ENCODE results near the gene FERMT1. TPM values are rescaled to one million over a fixed set of nuclear protein-coding genes. Genes with fewer than 3 reads are reported as not detected.

FERMT1 gene
- total RNA-seq, 1 experiment from 2014 or later = 0.95 TPM

GRCh38 chr20:6122111-6122872, 538 bp downstream of the FERMT1 start:
- Histone ChIP-seq H3K27me3 (ENCODE audit: control insufficient read depth, insufficient read depth, low read length) (peaks cover 10% of the 10 kb centered on the region), H3K4me1 (ENCODE audit: control insufficient read depth, insufficient read depth, low read length) (no peaks in the 10 kb centered on the region), H3K9me3 (ENCODE audit: control insufficient read depth, insufficient read depth, low read depth, low read length) (no peaks in the 10 kb centered on the region), H3K4me3 (ENCODE audit: low read depth in 2 of 2, low read length in 2 of 2) (peak overlapping the region; percentile 47 to 63), H3K27ac (ENCODE audit: low read length) (no peak overlapping the region), H3K36me3 (ENCODE audit: control insufficient read depth, insufficient read depth, low read length) (no peaks in the 10 kb centered on the region)
- ChIA-PET CTCF (no interaction called here), POLR2A (no interaction called here)
- intact Hi-C loops (cut with micrococcal nuclease; ENCODE audit: unreplicated experiment) = no loop called here
- ATAC-seq (peak; percentile 75), DNase-seq (ENCODE audit: low read depth, low spot score) (no peak)
- in situ Hi-C loops (cut with HindIII; ENCODE audit: low pct_unique_long_range_greater_than_20kb, low sequenced_read_pairs) = no loop called here
- BruUV-seq (replicated peaks) = no TSS peak
- TF ChIP-seq CTCF (IDR thresholded peaks at IDR 0.05) (no peak), TCF7L2 (IDR thresholded peaks at IDR 0.05; ENCODE audit: low read depth, low read length) (no peak), POLR2AphosphoS5 (IDR thresholded peaks at IDR 0.05; ENCODE audit: low read depth, low read length) (no peak), SIN3A (IDR thresholded peaks at IDR 0.05; ENCODE audit: borderline replicate concordance, insufficient read depth, low read depth, low read length) (no peak), REST (IDR thresholded peaks at IDR 0.05; ENCODE audit: insufficient read depth in 1 of 2, low read depth in 2 of 2, low read length in 1 of 2) (no peak)

GRCh38 chr20:6121504-6121903, 1.3 kb downstream of the FERMT1 start:
- Histone ChIP-seq H3K4me1 (ENCODE audit: control insufficient read depth, insufficient read depth, low read length) (no peaks in the 10 kb centered on the region), H3K4me3 (ENCODE audit: low read depth in 2 of 2, low read length in 2 of 2) (no peak overlapping the region), H3K27ac (ENCODE audit: low read length) (no peak overlapping the region), H3K27me3 (ENCODE audit: control insufficient read depth, insufficient read depth, low read length) (peaks cover 10% of the 10 kb centered on the region), H3K36me3 (ENCODE audit: control insufficient read depth, insufficient read depth, low read length) (no peaks in the 10 kb centered on the region), H3K9me3 (ENCODE audit: control insufficient read depth, insufficient read depth, low read depth, low read length) (no peaks in the 10 kb centered on the region)
- in situ Hi-C loops (cut with HindIII; ENCODE audit: low pct_unique_long_range_greater_than_20kb, low sequenced_read_pairs) = no loop called here
- no peak for DNase-seq (ENCODE audit: low read depth, low spot score)
- ChIA-PET CTCF (no interaction called here), POLR2A (no interaction called here)
- intact Hi-C loops (cut with micrococcal nuclease; ENCODE audit: unreplicated experiment) = no loop called here
- no peak for ATAC-seq
- TF ChIP-seq SIN3A (IDR thresholded peaks at IDR 0.05; ENCODE audit: borderline replicate concordance, insufficient read depth, low read depth, low read length) = no peak
- no peak for TF ChIP-seq REST (IDR thresholded peaks at IDR 0.05; ENCODE audit: insufficient read depth in 1 of 2, low read depth in 2 of 2, low read length in 1 of 2)
- TF ChIP-seq CTCF (IDR thresholded peaks at IDR 0.05) = no peak
- TF ChIP-seq POLR2AphosphoS5 (IDR thresholded peaks at IDR 0.05; ENCODE audit: low read depth, low read length) = no peak
- no peak for TF ChIP-seq TCF7L2 (IDR thresholded peaks at IDR 0.05; ENCODE audit: low read depth, low read length)
- BruUV-seq (replicated peaks) = no TSS peak
